NCI-H510A treated with DMSO at 0.1 percent for 48 hours (cell line): ENCODE measurements around the gene COQ4.
"Not testable (repeated sequence)": the region's sequence is repeated elsewhere in the genome, so short reads cannot be mapped to it uniquely, and the experiment has no call there.

Experiments used
- DNase-seq: peaks from one replicate; lab custom pipeline; 2025; lab: John Stamatoyannopoulos, UW

Gene COQ4

GRCh38 chr9:128298535-128299482, 23.8 kb upstream of the COQ4 start:
- no peak for DNase-seq

- no peak for DNase-seq
Measured at GRCh38 chr9:128304136-128304970, 18.3 kb upstream of the COQ4 start.

GRCh38 chr9:128304971-128305288, 17.7 kb upstream of the COQ4 start:
- DNase-seq: no peak

- DNase-seq: no peak
Measured at GRCh38 chr9:128309551-128309950, 13.1 kb upstream of the COQ4 start.

DNA sequence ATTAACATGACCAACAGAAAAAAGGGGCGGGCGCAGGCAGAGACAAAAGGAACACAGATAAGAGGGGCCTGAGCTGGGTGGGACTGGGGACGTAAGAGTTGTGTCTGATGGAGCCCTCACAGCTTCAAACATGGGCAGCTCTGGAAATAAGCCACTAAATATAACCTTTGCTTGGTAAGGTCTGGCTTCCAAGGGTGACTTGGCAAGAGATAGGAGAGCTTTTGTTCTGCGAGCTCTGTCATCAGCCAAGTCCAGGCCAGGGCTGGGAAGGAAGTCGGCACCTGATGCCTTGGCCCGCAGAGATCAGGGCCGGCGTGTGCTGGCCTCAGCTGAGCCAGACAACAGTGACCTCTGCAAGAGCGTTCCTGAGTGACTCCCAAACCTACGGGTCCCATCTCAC, 12.2 kb upstream of the COQ4 start:
- DNase-seq: no peak

DNA sequence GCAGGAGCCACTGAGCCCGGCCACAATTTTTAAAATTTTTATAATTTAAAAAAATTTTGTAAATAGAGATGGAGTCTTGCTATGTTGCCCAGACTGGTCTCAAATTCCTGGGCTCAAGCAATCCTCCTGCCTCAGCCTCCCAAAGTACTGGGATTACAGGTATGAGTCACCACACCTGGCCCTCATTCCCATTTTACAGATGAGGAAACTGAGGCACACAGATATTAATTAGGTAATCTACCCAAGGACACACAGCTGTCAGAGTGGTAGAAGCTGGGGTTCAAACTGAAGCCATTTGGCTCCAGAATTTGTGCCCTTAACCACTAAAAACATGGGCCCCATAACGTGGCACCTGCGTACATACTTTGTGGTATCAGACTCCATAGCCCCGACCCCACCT, 7.9 kb upstream of the COQ4 start:
- no peak for DNase-seq

DNA sequence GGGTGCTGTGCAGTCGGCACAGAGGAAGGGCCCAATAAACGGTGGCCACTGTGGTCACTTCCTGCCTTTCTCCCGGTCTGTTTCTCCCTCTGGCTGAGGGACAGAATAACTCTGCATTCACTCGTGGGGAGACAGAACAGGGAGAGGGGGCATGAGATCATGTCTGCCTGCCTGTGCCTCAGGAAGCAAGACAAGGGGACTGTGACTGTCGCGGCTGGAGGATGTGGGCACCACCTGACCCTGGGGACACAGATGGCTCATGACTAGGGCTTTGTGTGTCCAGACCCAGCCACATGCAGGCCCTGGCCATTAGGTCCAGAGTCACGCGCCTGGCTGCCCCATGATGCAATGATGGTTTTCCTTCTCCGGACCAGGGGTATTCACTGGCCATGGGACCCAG, 6.2 kb upstream of the COQ4 start:
- no peak for DNase-seq

GRCh38 chr9:128317629-128318028, 5.0 kb upstream of the COQ4 start:
- no peak for DNase-seq

DNA sequence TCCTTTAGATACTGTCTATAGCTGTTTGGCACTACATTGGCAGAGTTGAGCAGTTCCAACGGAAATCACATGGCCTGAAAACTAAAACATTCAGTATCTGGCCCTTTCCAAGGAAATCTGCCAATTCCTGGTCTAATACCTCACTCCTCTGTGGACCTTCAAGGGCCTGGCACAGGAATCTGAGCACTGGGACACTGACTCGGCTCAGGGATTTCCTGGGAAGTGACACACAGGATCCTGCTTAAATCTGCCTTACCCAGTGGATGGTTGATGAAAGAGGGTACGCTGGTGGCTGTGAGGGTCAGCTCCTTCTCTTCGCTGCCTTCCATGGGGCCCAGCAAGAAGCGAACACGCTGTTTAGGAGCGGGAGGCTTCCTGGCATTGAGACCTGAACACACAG, 1.3 kb upstream of the COQ4 start:
- DNase-seq: no peak

GRCh38 chr9:128321879-128322403, 698 bp upstream of the COQ4 start:
- peak; percentile 87 for DNase-seq

DNA sequence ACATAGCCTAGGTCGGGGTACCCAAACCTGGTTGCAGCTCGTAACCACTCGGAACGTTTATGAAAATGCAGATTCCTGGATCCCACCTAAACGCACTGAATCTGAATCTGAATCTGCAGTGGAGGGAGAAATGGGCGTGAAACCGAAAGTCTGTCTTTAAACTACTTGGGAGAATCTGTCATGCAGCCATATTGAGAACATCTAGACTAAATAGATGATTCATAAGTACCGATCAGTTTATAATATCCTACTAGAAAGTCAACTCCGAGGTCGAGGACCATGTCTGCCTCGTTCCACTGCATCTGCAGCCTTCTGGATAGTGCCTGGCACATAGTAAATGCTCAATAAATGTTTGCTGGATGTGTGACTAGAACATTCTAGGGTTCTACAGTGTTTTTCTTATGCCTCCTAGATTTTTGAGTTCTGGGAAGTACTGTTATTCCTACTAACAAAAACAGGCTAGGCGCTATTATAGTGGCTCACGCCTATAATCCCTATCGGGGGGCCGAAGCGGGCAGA, 632 bp downstream of the COQ4 start:
- DNase-seq: no peak

- no peak for DNase-seq
Measured at GRCh38 chr9:128323791-128324190, 1.2 kb downstream of the COQ4 start.

GRCh38 chr9:128324401-128324800, 1.8 kb downstream of the COQ4 start:
- DNase-seq: no peak

DNA sequence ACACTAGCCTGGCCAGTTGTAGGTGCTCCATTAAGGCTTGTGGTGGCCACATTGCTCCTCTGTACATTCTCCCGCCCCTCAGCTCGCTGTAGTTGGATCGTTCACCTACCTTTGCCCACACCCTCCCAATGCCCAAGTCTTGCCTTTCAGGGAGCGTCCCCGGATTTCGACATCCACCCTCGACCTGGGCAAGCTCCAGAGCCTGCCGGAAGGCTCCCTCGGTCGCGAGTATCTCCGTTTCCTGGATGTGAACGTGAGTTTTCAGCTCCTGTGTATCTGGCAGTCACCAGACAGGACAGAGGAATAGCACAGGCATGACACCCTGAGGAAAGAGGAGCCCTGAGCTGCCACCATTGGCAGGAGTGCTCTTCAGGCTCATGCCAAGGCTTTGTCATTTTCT, 3.0 kb downstream of the COQ4 start:
- no peak for DNase-seq

GRCh38 chr9:128333451-128333869, 10.8 kb downstream of the COQ4 start:
- DNase-seq: no peak

DNA sequence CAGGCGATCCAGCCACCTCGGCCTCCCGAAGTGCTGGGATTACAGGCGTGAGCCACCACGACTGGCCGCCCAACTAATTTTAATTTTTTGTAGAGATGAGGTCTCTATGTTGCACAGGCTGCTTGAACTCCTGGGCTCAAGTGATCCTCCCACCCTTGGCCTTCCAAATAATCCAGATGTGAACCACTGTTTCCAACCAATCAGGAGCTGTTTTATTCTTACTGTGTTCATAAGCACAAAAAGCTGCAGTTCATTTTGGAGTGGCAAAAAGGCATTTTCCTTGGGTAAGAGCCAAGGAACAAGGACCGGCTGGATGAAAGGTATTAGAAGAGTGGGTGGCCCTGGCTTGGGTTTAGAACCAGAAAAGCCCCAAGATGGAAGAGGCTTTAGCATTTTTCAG, 12.5 kb downstream of the COQ4 start:
- DNase-seq: no peak

DNA sequence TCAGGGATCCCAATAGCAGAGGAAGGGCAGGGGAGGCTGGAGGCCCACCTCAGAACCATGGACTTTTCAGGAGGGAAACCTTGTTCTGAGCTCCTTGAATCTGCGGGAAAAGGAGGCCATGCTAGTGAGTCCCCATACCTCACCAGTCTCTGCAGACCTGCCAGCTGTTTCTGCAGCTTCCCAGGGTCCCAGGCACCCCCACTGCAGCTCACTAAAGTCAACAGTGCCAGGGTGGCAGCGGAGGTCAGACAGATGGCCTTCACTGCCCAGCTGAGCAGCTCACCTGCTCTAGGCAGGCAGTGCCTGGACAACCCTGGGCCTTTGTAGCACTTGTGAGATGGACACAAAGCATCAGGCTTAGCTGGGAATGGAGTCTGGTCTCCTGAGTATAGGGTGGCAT, 13.3 kb downstream of the COQ4 start:
- no peak for DNase-seq

DNA sequence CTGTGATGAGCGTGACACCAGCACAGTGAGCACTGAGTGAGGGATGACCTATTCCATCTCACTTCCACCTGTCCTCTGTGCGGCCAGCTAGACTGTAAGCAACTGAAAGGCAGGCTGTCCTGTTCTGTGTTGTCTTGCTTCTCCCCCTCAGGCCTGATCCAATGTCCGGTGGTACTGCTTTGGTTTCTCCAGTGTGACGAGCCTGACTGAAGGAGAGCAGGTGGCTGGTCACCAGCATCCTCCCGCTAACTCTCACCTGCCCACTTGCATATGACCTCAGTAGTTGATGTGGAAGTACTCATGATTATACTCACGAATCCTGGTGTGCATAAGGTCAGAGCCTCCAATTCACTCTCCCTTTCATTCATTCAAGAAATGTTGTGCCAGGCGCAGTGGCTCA, 15.3 kb downstream of the COQ4 start:
- no peak for DNase-seq

- DNase-seq: not testable (repeated sequence)
Measured at GRCh38 chr9:128338852-128339614, 16.4 kb downstream of the COQ4 start.

DNA sequence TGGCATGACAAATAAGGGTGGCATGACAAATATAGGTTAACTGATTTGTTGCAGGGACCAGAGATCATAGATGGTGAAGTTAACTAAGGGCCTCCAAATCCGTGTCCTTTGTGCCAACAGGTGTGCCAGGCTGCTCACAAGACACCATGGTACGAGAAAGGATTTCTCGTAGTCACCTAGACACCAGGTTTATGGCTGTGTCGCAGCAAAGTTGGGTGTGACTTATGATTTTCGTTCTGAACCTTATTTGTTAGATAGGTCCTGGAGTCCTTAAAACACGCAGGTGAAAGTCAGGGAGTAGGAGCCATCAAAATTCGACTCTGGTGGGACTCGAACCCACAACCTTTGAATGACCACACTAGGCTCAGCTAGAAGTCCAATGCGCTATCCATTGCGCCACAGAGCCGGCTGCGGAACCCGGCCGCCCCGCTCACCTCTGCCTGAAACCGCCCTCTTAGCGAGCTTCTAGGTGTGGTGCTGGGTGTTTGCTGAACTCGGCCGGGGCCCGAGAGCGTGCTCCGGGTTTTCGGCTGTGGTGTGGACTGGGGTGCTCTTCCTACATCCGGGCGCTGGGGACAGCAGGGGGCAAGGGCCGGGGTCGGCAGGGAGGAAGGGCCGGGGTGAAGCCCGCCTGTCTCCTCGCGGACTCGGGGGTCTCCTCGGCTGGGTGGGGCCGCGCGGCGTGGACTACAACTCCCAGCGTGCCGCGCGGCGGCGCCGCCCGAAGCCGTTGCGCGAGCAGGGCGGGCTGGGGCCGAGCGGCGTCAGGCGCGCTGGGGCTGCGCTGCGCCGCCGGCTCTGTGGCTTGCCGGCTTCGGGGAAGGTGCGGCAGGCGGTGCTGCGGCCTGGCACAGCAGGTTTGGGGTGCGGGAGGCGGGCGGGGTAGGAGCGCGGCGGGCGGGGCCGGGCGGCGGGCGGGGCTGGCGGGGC, 17.4 kb downstream of the COQ4 start, which contains the start of gene SLC27A4:
TSS of gene SLC27A4 (plus strand) at position 767 of the 930 bp plus-strand sequence. CDS start 2,606 bp downstream, outside the sequence.
- peak; percentile 72 for DNase-seq
